Activated T-helper 1 cell treated with anti-CD3 and anti-CD28 coated beads, Interleukin-12 subunit alpha, Interleukin-12 subunit beta, Interleukin-2, Interleukin-4 antibody, amounts not matched to agents 30 ng/mL and 10 ng/mL and 1 ng/mL, durations not matched to agents 14 hours and 24 hours and 36 hours (primary cell): ENCODE results near the gene ALDH4A1. TPM values are rescaled to one million over a fixed set of nuclear protein-coding genes. Genes with fewer than 3 reads are reported as not detected.

ENCODE experiments used
- DNase-seq: peaks from one replicate; pipeline ENCODE4 v3.0.0; 2021; ENCODE audit warnings: low spot score
- H3K27ac Mint-ChIP-seq: one replicate; pipeline ENCODE4 v1.8.0; 2021; ENCODE audit warnings: mild to moderate bottlenecking, mixed read lengths
- H3K27me3 Mint-ChIP-seq: one replicate; pipeline ENCODE4 v1.8.0; 2022; ENCODE audit warnings: mild to moderate bottlenecking, moderate library complexity, mixed read lengths; ENCODE audit not compliant: insufficient read depth
- H3K36me3 Mint-ChIP-seq: one replicate; pipeline ENCODE4 v1.8.0; 2021; ENCODE audit warnings: low read depth, mixed read lengths
- H3K4me1 Mint-ChIP-seq: one replicate; pipeline ENCODE4 v1.8.0; 2021; ENCODE audit warnings: low read depth, mixed read lengths
- H3K4me3 Mint-ChIP-seq: one replicate; pipeline ENCODE4 v1.8.0; 2021; ENCODE audit warnings: mild to moderate bottlenecking, moderate library complexity, mixed read lengths
- H3K9me3 Mint-ChIP-seq: one replicate; pipeline ENCODE4 v1.8.0; 2021; ENCODE audit warnings: mixed read lengths
- intact Hi-C: fragments of 100-400 bp; cut with micrococcal nuclease; formaldehyde crosslinking; loops from one replicate; pipeline ENCODE4 v1.15.1; 2024
- total RNA-seq: library from RNA; stranded (reverse); gene quantifications from 2 replicates; pipeline ENCODE4 v1.2.3, GENCODE V29; 2022

The ALDH4A1 gene, protein sequence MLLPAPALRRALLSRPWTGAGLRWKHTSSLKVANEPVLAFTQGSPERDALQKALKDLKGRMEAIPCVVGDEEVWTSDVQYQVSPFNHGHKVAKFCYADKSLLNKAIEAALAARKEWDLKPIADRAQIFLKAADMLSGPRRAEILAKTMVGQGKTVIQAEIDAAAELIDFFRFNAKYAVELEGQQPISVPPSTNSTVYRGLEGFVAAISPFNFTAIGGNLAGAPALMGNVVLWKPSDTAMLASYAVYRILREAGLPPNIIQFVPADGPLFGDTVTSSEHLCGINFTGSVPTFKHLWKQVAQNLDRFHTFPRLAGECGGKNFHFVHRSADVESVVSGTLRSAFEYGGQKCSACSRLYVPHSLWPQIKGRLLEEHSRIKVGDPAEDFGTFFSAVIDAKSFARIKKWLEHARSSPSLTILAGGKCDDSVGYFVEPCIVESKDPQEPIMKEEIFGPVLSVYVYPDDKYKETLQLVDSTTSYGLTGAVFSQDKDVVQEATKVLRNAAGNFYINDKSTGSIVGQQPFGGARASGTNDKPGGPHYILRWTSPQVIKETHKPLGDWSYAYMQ
- total RNA-seq, result 3.9 and 4.4 TPM in 2 replicates

DNA sequence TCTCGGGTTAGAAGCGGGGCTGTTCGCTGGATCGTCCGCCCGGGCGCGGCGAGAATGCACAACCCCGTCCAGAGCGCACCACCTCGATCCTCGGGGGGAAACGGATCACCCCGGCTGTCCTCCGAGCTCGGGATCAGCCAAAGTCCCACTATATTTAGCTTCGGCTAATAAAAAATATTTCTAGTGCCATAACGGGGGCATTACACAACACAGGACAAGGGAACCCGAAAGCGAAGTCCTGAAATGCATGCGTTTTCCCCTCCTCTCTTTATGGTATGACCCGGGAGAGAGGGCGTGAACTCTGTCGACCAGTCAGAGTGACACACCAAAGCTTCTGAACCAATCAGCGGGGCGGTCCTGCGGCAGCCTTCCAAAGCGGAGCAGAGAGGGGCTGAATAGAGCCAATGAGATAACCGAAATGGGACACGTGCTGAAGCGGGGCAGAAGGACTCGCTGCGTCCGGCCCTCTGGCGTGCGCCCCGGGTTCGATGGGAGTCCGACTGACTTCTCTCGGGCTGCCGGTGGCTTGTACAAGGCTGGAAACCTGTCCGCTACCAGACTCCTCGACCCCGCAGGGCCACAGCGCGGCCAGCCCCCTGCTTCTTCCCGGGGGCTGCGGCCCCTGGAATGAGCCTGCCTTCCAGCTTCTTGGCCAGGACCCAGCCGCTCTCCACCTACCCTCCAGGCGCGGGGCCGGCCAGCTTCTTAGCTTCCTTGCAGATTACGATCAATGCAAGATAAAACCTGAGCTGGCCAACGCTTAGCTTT, at the start of gene ALDH4A1:
Gene ALDH4A1 (minus strand): TSS at position 33 of the 768 bp plus-strand sequence. CDS start 32 bp downstream, at position 1.
- peak within 1 kb of the TSS; percentile 96 for H3K4me3 Mint-ChIP-seq
- H3K27me3 Mint-ChIP-seq, result no peaks in the 10 kb centered on the region
- H3K27ac Mint-ChIP-seq, result peak within 1 kb of the TSS; percentile 94
- intact Hi-C loops, result loop anchor here (1.0 to 5.0 kb wide), 6 partner anchors 24 to 310 kb away; partner anchors contain the start of genes IFFO2 and UBR4
- H3K4me1 Mint-ChIP-seq, result peaks cover 47% of the 10 kb centered on the region
- H3K9me3 Mint-ChIP-seq, result no peaks in the 10 kb centered on the region
- H3K36me3 Mint-ChIP-seq, result peaks cover 6% of the 10 kb centered on the region
- DNase-seq, result peak; percentile 93

DNA sequence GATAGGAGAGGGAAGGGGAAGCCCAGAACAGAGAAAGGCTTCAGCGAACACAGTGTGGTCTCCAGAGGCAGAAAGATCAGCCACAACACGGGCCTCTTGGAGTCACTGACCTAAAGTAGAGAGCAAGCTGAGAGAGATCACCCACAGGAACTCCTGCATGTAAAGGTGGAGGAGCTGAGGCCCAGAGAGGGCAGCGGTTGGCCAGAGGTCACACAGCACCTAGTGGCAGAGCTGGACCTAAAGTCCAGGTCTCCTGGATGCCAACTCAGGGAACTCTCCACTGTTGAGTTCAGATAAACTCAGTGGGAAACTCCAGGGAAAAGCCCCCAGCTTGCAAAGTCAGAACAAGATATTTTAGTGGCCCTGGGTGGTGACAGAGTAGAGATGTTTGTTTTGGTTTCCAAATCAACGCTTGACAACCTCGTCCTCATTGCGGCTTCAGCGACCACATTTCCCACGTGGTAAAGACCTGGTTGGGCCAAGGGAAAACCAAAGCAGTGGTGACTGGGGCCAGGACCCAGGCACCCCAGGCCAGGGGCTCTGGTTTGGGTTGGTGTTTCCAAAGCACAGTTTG, 49.5 kb upstream of the ALDH4A1 start:
- peak; percentile 89 for DNase-seq
- H3K4me1 Mint-ChIP-seq, result peaks cover 84% of the 10 kb centered on the region
- peaks cover 26% of the 10 kb centered on the region for H3K36me3 Mint-ChIP-seq
- H3K27me3 Mint-ChIP-seq, result peaks cover 2% of the 10 kb centered on the region
- H3K9me3 Mint-ChIP-seq, result no peaks in the 10 kb centered on the region
- peak overlapping the region; percentile 89 for H3K4me3 Mint-ChIP-seq
- peak overlapping the region; percentile 99 for H3K27ac Mint-ChIP-seq
- intact Hi-C loops, result loop anchor here (1.0 to 5.0 kb wide), 8 partner anchors 26 to 1235 kb away; partner anchors contain the start of genes ALDH4A1, PLA2G2C and UBXN10

DNA sequence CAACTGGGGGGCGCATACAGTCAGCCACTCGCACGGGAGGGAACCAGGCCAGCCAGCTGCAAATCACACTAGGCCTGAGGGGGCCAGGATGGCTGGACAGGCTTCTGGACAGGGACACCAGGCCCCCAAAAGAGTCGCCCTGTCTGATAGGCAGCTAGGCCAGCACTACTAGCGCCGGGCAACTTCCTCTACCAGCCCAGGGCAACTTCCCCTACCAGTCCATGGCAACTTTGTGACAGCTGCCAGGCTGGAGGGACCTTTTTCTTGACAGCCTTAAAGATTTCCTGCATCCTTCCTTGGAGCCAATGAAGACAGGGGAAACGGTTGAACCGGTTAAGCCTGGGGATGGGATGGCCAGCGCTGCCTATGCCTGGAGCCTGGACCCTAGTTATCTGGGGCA, 49.1 kb upstream of the ALDH4A1 start:
- Mint-ChIP-seq H3K9me3 (no peaks in the 10 kb centered on the region), H3K27ac (peak overlapping the region; percentile 99), H3K4me1 (peaks cover 87% of the 10 kb centered on the region), H3K36me3 (peaks cover 26% of the 10 kb centered on the region), H3K27me3 (peaks cover 2% of the 10 kb centered on the region), H3K4me3 (peak overlapping the region; percentile 89)
- DNase-seq, result no peak
- intact Hi-C loops, result loop anchor here (2.0 to 5.0 kb wide), 2 partner anchors 45 to 1236 kb away; partner anchors contain the start of genes PLA2G2C and UBXN10

DNA sequence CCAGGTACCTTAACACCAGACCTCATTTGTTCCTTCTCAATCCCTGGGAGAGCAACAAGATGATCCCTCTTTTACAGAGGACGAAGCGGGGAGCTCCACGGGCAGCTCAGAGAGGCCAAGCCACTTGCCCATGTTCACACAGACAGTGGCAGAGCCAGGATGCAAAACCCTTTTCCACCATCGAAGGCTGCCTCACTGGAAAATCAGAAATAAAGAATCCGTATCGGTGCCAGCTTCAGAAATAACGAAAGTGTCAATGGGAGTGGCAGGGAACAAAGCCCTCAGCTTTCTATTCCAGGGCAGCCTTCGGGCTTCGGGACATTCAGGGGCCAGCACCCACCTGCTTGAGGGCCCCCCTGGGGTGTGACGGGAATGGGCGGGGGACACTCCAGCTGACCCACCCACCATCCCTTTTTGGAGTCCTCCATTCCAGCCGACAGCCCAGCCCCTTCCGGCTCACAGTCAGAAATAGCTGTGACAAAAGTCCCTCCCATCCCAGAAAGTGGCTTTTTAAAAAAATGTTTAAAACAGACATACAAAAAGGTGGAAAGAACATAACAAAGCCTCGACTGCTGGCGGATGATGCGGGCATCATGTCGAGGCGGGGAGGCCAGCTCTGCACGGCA, 48.2 kb upstream of the ALDH4A1 start:
- Mint-ChIP-seq H3K4me3 (peak overlapping the region; percentile 89), H3K9me3 (no peaks in the 10 kb centered on the region), H3K4me1 (peaks cover 93% of the 10 kb centered on the region), H3K27ac (peak overlapping the region; percentile 99), H3K27me3 (peaks cover 2% of the 10 kb centered on the region), H3K36me3 (peaks cover 26% of the 10 kb centered on the region)
- DNase-seq, result no peak
- intact Hi-C loops, result loop anchor here (2.0 to 5.0 kb wide), 2 partner anchors 44 to 1237 kb away; partner anchors contain the start of genes PLA2G2C and UBXN10

DNA sequence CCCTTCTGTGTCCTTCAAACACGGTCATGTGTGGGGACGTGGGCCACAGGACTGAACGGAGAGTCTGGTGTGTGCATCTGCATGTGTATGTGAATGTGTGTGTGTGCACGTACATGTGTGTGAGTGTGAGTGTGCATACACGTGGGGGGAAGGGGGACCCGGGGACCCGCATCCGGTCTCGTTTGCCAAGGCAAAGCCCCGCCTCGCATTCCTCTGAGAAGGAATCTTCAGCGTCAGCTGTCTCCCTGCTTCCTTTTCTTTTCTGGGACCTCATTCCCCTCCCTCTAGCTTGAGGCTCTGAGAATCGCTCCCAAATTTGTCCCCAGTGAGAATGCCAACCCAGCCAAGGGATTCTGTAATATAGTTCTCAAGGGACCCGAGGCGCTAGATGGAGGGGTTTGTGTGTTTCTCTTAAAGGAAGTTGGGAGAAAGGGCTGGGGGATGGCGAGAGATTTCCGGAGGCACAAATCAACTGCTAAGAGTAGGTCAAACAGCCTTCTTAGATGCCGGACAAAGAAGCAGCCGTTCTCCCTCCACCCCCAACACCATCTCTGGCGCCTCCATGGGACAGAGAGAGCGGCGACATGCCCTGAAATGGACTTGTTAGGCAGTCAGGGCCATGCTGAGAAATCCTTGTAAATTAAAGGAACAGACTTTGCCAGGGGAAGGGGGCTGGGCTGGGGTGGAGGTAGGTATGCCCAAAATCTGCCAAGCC, 47.5 kb upstream of the ALDH4A1 start:
- DNase-seq, result no peak
- intact Hi-C loops, result loop anchor here (2.0 to 5.0 kb wide), 2 partner anchors 43 to 1237 kb away; partner anchors contain the start of genes PLA2G2C and UBXN10
- Mint-ChIP-seq H3K27me3 (peaks cover 2% of the 10 kb centered on the region), H3K4me1 (peaks cover 95% of the 10 kb centered on the region), H3K4me3 (peak overlapping the region; percentile 89), H3K27ac (peak overlapping the region; percentile 99), H3K9me3 (no peaks in the 10 kb centered on the region), H3K36me3 (peaks cover 22% of the 10 kb centered on the region)

DNA sequence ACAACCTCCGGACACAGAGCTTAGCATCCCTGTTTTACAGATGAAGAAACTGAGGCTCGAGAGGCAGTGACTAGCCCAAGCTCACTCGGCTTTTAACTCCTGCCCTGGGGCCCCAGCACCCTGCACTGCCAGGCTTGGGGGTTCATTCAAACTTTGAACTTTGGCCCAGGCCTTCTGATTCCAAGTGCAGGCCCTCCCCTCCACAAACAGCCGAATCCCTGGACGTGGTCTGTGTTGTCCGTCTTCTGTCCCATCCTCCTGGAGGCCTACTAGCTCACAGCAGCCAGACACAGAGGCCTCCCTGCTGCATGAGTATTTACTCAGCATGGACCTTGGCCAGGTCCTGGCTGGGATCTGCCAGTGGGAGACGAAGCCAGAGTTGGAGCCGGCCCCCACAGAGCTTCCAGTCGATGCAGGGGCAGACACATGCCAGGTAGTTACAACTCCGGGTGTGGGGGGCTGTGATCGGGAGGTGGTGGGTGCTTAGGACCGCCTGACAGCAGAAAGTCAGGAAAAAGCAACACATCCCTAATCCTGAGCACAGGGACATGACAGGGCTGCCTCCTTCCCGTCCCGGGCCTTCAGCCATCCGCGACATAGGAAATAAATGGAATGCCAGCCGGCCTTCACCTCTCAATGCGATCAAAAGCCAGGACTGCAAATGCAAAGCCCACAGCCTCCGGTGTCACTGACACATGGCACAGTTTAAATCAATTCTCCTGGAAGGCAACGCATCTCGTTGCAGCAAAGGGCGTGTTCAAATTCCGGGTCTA, 46.7 kb upstream of the ALDH4A1 start:
- intact Hi-C loops, result no loop called here
- peaks cover 15% of the 10 kb centered on the region for H3K36me3 Mint-ChIP-seq
- peak overlapping the region; percentile 99 for H3K27ac Mint-ChIP-seq
- DNase-seq, result no peak
- peak overlapping the region; percentile 89 for H3K4me3 Mint-ChIP-seq
- peaks cover 2% of the 10 kb centered on the region for H3K27me3 Mint-ChIP-seq
- H3K4me1 Mint-ChIP-seq, result peaks cover 94% of the 10 kb centered on the region
- H3K9me3 Mint-ChIP-seq, result no peaks in the 10 kb centered on the region

DNA sequence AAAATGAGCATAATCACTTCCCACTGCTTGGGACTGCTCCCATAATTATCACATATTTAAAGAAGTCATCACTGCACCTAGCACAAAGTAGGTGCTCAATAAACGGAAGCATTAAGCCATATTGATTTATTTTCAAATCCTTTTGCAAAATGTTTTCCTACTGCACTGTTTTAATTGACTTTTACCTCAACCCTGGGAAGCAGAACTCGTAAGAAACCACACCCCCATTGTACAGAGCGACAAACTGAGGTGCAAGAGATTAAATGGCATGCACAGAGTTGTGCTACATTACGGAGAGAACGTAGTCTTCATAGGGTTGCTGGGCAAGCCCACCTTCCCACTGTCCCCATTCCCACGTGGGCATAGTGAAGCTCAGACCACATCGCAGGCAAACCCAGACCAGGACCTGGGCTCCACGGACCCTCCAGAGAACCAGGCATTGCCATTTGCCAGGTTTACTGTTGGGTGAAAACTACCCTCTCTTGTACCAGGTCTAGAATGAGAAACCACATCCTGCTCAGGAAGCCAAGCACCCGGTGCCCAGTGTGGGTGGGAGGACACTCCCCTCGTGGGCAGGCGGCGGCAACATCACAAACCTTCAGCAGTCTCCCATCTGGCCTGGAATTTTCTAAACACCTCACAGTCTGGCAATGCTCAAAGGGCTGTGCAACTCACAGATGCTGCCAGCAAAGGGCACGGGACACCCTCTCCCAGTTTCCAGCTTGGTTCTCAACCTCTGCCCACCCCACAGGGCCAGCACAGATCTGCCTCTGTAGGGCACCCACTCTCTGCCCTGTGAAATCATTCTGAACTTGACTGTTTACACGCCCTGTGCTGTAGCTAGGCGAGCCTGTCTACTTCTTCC, 45.9 kb upstream of the ALDH4A1 start:
- Mint-ChIP-seq H3K4me3 (peak overlapping the region; percentile 60), H3K4me1 (peaks cover 94% of the 10 kb centered on the region), H3K36me3 (peaks cover 13% of the 10 kb centered on the region), H3K27me3 (peaks cover 2% of the 10 kb centered on the region), H3K27ac (peak overlapping the region; percentile 75), H3K9me3 (no peaks in the 10 kb centered on the region)
- DNase-seq, result no peak
- intact Hi-C loops, result no loop called here

DNA sequence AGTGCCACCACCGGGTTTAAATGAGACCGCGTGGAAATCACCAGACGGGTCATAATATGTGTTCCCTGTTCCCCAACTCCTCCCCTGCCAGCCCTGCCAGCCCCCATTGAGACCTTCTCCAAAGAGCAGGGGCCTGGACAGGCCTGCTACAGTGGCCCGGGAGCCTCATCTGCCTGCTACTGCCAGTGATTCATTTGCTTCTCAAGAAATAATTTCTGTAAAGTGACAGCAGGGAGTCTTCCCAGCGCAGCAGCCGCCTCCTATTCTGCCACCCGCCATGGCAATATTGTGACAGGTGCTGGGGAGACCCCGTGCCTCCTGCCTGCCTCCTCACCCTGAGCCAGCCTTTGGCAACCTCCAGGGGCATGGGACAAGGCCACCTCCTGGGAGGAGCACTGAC, 45.2 kb upstream of the ALDH4A1 start:
- H3K9me3 Mint-ChIP-seq, result no peaks in the 10 kb centered on the region
- intact Hi-C loops, result no loop called here
- peak overlapping the region; percentile 75 for H3K27ac Mint-ChIP-seq
- H3K27me3 Mint-ChIP-seq, result peaks cover under 1% of the 10 kb centered on the region
- no peak for DNase-seq
- H3K4me3 Mint-ChIP-seq, result peak overlapping the region; percentile 60
- H3K36me3 Mint-ChIP-seq, result peaks cover 11% of the 10 kb centered on the region
- H3K4me1 Mint-ChIP-seq, result peaks cover 87% of the 10 kb centered on the region

DNA sequence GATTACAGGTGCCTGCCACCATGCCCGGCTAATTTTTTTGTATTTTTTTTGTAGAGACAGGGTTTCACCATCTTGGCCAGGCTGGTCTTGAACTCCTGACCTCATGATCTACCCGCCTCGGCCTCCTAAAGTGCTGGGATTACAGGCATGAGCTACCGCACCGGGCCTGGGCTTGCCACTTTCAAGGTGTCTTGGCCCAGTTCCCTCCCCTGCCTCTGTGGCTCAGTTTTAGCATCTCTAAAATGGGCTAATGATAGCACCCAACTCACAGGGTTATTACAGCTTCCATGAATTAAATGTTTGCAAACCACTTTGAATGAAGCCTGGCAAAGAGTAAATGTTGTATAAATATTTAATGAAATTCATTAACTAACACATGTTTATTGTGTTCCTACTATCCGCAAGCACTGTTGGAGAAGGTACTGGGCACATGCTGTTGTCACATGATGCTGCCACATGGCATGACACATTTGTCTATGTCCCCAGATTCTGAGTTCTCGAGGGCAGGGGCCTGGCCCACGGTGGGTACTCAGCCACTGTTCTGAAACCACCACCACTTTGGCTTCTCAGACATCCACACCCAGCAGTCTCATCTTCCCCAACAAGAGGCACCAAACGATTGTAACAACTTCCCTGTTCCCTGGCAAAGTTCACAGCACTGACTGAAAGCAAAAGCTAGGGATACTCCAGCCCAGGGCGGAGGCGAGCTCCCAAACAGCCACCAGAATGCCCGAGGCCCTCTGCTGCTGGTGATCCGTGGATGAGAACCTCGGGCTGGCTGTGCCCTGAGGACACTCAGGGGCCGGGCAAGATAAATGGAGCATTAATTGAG, 44.4 kb upstream of the ALDH4A1 start:
- peak overlapping the region; percentile 26 for H3K27ac Mint-ChIP-seq
- DNase-seq, result no peak
- H3K4me1 Mint-ChIP-seq, result peaks cover 78% of the 10 kb centered on the region
- H3K36me3 Mint-ChIP-seq, result peaks cover 9% of the 10 kb centered on the region
- intact Hi-C loops, result no loop called here
- no peaks in the 10 kb centered on the region for H3K27me3 Mint-ChIP-seq
- no peaks in the 10 kb centered on the region for H3K9me3 Mint-ChIP-seq
- H3K4me3 Mint-ChIP-seq, result no peak overlapping the region

DNA sequence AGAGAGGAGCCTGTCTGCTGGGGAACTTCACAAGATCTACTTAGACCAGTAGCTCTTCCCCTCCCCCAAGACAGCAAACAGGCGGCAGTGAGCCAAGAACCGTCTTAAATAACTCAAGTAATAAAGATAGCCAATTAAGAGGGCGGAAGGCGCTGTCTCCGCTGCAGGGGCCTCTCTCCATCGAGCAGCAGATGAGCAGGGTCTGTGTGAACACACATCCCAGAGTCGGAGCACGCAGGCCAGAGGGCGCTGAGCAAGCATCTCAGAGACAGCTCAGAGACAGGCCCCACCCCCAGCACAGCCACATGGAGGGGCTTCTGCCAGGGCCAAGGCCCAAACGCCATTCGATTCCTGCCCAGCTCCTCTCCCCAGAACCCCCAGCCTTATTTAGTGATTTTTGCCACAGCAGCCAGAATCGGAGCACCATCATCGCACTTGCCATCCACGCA, 43.1 kb upstream of the ALDH4A1 start:
- H3K27ac Mint-ChIP-seq, result no peak overlapping the region
- H3K4me1 Mint-ChIP-seq, result peaks cover 70% of the 10 kb centered on the region
- H3K4me3 Mint-ChIP-seq, result no peak overlapping the region
- DNase-seq, result no peak
- H3K27me3 Mint-ChIP-seq, result no peaks in the 10 kb centered on the region
- H3K9me3 Mint-ChIP-seq, result no peaks in the 10 kb centered on the region
- H3K36me3 Mint-ChIP-seq, result peaks cover 9% of the 10 kb centered on the region
- intact Hi-C loops, result no loop called here
